ENCODE measurements around the gene DACH1.

Gene DACH1

GRCh38 chr13:71591374-71591773, 275.6 kb downstream of the DACH1 start:
- no peak for DNase-seq (ENCODE audit: low read depth in 2 of 3, low spot score in 2 of 3)

GRCh38 chr13:71590654-71591148, 276.3 kb downstream of the DACH1 start:
- DNase-seq (ENCODE audit: low read depth in 2 of 3, low spot score in 2 of 3): no peak

DNA sequence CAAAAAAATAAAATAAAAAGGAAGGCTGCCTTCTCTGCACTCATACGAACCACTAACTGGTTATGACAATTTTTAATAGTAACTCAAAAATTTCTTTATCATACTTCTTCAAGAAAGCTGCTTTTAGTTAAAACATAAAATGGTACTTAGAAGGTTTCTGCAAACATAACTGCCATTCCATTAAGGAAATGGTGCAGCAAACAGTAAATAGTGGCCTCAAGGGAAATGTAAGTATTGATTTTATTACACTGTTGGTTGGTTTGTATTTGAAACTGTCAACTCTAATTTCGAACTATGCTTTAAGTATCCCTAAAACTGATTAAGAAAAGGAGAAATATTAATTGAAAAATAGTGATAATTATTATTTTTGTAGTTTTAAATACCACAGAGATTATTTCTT, 278.0 kb downstream of the DACH1 start:
- no peak for DNase-seq (ENCODE audit: low read depth in 2 of 3, low spot score in 2 of 3)

DNA sequence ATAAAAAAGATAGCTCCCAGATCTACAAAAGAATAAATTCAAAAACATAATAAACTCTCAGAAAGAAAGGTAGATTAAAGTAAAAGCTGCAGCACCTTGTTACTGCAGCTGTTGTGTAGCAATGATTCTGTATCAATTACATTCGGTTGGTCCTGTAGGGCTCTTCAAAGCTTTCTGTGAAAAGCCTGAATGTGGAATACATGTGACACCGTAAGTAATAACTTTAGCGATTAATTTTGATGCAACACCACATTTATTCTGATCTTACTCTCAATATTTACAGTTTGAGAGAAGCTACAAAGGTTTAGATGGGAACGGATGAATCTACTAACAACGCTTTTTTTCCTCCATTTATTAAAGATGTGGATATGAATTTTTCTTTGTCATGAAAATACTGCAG, 279.2 kb downstream of the DACH1 start:
- no peak for DNase-seq (ENCODE audit: low read depth in 2 of 3, low spot score in 2 of 3)

GRCh38 chr13:71587193-71587592, 279.8 kb downstream of the DACH1 start:
- DNase-seq (ENCODE audit: low read depth in 2 of 3, low spot score in 2 of 3): no peak

GRCh38 chr13:71583581-71583980, 283.4 kb downstream of the DACH1 start:
- DNase-seq (ENCODE audit: low read depth in 2 of 3, low spot score in 2 of 3): no peak

DNA sequence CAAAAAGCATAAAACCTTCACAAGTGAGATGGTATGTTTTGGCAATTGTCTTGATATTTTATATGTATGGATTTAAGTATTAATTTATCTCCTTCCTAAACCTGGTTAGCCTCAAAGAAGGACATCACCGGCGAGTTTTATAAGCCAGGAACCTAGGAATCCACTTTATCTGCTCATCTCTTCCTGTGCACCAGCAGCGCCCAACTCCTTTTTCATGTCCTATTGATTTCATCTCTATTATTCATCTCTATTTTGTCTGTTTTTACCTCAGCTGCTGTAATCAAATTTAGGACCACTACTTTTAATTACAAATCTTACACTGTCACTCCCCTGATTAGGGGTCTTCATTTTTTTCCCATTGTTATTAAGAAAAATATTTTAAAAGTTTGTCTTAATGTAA, 286.4 kb downstream of the DACH1 start:
- no peak for DNase-seq (ENCODE audit: low read depth in 2 of 3, low spot score in 2 of 3)

GRCh38 chr13:71578048-71578447, 289.0 kb downstream of the DACH1 start:
- no peak for DNase-seq (ENCODE audit: low read depth in 2 of 3, low spot score in 2 of 3)

DNA sequence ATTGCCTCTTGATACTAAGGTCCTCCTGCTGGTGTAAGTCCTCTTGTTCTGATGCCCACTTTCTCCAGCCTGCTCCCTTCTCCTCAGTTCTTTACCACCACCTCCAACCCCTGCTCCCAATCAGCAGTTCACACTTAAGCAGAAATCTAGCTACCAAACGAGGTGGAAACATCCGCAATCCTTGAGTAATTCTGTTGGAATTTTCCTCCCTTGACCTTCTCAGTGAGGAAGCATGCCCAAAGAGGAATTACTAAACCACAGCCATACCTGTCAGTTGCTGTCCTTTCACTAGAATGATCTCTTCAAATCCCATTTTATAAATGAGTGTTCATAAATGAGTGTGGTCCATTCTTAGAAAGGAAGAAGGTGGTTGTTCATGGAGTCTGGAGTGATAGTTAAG, 289.9 kb downstream of the DACH1 start:
- DNase-seq (ENCODE audit: low read depth in 2 of 3, low spot score in 2 of 3): no peak

GRCh38 chr13:71576571-71576970, 290.4 kb downstream of the DACH1 start:
- no peak for DNase-seq (ENCODE audit: low read depth in 2 of 3, low spot score in 2 of 3)

DNA sequence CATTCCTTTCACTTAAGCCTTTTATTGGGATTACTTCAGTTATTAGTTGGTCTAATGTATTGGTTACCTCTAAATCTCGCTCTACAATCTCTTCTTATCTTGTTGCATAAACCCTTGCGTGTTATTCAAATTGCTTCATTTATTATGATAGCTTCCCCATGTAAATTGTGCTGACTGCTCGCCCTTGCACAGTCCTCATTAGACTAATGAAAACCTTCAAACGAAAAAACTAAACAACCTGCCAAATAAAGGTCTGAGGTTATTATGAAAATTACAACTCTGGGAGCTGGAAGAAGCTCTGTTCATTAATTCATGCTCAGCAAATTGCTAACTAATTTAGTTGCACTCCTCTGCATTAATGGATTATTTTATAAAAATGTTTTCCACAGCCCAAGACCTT, 320.1 kb downstream of the DACH1 start:
- DNase-seq (ENCODE audit: low read depth in 2 of 3, low spot score in 2 of 3): no peak

DNA sequence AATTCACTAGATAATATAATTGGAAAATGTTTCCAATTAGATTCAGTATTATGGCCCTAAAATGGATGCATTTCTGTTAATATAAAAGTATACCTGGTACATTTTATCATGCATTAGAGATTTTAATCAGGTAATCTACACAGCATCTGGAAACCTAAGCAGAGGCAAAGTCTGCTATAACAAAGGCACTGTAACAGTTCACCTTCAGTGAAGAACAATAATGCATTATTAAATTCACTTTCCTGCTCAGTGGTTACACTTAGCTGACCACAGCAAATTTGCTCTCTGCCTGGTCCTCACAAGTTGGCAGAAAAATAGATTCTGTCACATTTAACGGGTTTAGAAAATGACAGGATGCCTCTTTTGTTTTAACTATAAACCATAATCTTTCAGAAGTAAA, 326.9 kb downstream of the DACH1 start:
- DNase-seq (ENCODE audit: low read depth in 2 of 3, low spot score in 2 of 3): no peak

DNA sequence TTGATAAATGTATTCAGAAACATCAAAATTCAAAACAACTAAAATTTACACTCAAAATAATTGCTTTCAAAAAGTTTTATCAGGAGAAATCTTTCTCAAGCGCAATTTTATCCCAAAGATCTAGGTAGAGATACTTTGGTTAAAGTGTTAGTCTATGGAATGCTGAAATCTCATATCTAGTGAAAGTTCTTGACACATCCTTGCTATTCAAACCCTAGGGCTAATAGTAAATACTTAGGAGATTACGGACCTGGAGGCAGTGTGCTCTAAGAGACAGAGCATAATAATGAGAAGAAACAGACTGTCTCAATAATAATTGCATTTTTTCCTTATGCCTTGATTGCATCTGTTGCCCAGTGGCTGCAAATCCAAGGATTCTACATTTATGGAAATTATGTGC, 330.8 kb downstream of the DACH1 start:
- no peak for DNase-seq (ENCODE audit: low read depth in 2 of 3, low spot score in 2 of 3)

GRCh38 chr13:71524613-71525304, 342.2 kb downstream of the DACH1 start:
- DNase-seq (ENCODE audit: low read depth in 2 of 3, low spot score in 2 of 3): no peak

DNA sequence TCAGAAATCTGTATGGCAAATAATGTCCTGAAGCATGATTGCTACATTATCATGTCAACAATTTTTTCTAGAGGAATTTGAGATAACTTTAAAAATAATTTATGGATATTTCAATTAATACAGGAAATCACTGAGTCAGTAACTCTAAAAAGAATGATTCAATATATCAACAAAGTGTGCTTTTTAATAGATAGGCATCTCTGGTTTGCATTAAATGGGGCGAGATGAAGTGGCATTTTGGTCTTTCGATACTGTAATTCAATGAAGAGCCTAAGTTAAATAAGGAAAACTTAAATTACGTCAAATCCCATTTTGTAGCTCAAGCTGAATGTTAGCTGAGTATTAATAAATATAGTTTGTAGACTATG, 342.8 kb downstream of the DACH1 start:
- no peak for DNase-seq (ENCODE audit: low read depth in 2 of 3, low spot score in 2 of 3)

DNA sequence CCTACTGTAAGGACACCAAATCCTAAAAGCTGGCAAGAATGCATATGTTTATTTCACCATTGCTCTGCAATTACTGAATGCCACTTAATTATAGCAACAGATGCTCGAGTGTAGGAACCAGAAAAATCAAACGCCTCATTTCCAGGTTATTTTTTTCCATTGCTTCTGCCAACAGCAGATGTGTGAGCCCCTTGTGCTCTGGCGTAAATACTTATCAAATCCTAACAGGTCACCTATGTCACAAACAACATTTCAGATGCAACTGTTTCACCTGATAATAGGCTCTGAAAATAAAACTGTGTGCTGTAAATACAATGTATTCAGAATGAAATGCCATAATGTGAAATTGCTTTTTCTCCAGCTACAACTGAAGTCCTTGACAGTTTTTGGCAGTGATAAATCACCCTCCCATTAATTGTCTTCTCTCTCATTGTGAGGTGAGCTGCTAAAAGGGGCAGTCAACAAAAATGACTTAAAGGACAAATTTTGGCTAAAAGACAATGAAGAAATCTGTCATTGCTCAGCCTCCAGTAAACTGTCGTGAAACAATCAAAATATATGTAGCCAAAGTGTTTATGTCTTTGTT, 344.0 kb downstream of the DACH1 start:
- DNase-seq (ENCODE audit: low read depth in 2 of 3, low spot score in 2 of 3): no peak

DNA sequence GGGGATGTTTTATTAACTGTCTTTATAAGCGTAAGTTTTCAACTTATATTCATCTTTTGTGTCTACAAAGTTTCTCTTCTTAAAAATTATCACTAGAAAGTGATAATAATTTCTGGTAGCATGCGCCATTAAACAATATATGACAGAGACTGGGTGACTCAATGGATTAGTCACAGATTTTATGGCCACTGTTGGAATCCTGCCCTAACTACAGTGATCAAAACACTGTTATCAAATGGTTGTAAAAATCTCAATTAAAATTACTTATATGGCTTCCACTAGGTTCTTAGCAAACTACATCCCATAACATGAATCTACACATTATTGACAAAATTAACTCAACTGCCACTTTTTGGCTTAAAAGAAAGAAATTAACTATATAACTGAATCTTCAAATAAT, 350.0 kb downstream of the DACH1 start:
- DNase-seq (ENCODE audit: low read depth in 2 of 3, low spot score in 2 of 3): no peak

GRCh38 chr13:71516521-71516920, 350.5 kb downstream of the DACH1 start:
- no peak for DNase-seq (ENCODE audit: low read depth in 2 of 3, low spot score in 2 of 3)

GRCh38 chr13:71515744-71516038, 351.3 kb downstream of the DACH1 start:
- DNase-seq (ENCODE audit: low read depth in 2 of 3, low spot score in 2 of 3): no peak

GRCh38 chr13:71514900-71515743, 351.9 kb downstream of the DACH1 start:
- DNase-seq (ENCODE audit: low read depth in 2 of 3, low spot score in 2 of 3): no peak

DNA sequence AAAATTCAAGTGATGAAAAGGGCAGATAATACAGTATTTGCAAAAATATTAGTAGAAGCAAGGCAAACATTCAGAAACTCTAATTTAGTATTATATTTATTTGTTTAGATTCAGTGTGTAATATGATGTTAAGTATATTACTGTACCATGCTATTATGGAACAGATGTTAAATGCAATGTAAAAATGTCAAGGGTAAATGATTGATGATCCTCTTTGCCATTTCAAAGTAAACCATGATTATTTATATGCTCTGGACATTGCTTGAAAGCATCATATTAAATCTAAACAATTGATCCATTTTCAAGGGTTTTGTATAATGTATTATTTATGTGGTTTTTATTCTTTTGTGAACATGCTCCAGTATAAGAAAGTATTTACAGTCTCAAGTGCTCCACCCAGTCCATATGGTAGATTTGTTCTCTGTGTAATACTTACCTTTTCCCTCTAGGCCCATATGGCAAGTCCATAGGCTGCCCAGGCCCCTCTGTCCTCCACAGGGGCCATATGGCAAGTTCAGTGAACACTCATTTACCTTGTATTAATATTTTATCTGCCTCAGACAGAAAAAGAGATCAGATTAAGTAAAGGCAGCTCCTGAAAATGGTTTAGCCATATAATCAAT, 353.5 kb downstream of the DACH1 start:
- DNase-seq (ENCODE audit: low read depth in 2 of 3, low spot score in 2 of 3): no peak

- no peak for DNase-seq (ENCODE audit: low read depth in 2 of 3, low spot score in 2 of 3)
Measured at GRCh38 chr13:71503781-71504180, 363.2 kb downstream of the DACH1 start.
